ENCODE data around the gene PPP1R12B. TPM values are rescaled to one million over a fixed set of nuclear protein-coding genes. Genes with fewer than 3 reads are reported as not detected.

The PPP1R12B gene
- total RNA-seq, 1 donor from 2014 or later = 18.5 TPM

GRCh38 chr1:202593845-202594244 is 245.3 kb downstream of the PPP1R12B start:
- no peak overlapping the region for H3K27ac Mint-ChIP-seq (ENCODE audit: unreplicated experiment)
- no peak for DNase-seq (ENCODE audit: low read depth, low spot score)
- H3K9me3 Mint-ChIP-seq = no peaks in the 10 kb centered on the region
- H3K36me3 Mint-ChIP-seq (ENCODE audit: low read depth) = peaks cover 3% of the 10 kb centered on the region
- H3K4me1 Mint-ChIP-seq = peaks cover 12% of the 10 kb centered on the region
- no peak for TF ChIP-seq CTCF (conservative IDR thresholded peaks at IDR 0.05)
- H3K4me3 Mint-ChIP-seq = no peak overlapping the region
- no peaks in the 10 kb centered on the region for H3K27me3 Mint-ChIP-seq (ENCODE audit: low read depth)

GRCh38 chr1:202596638-202597037 is 248.1 kb downstream of the PPP1R12B start:
- TF ChIP-seq CTCF (conservative IDR thresholded peaks at IDR 0.05) = no peak
- Mint-ChIP-seq H3K9me3 (no peaks in the 10 kb centered on the region), H3K36me3 (ENCODE audit: low read depth) (peaks cover 3% of the 10 kb centered on the region), H3K4me3 (no peak overlapping the region), H3K27ac (ENCODE audit: unreplicated experiment) (no peak overlapping the region), H3K27me3 (ENCODE audit: low read depth) (no peaks in the 10 kb centered on the region), H3K4me1 (no peaks in the 10 kb centered on the region)
- no peak for DNase-seq (ENCODE audit: low read depth, low spot score)

- no peak for TF ChIP-seq CTCF (conservative IDR thresholded peaks at IDR 0.05)
- H3K27me3 Mint-ChIP-seq (ENCODE audit: low read depth) = no peaks in the 10 kb centered on the region
- H3K27ac Mint-ChIP-seq (ENCODE audit: unreplicated experiment) = no peak overlapping the region
- DNase-seq (ENCODE audit: low read depth, low spot score) = no peak
- H3K4me1 Mint-ChIP-seq = no peaks in the 10 kb centered on the region
- peaks cover 3% of the 10 kb centered on the region for H3K36me3 Mint-ChIP-seq (ENCODE audit: low read depth)
- H3K9me3 Mint-ChIP-seq = no peaks in the 10 kb centered on the region
- H3K4me3 Mint-ChIP-seq = no peak overlapping the region
Measured at GRCh38 chr1:202597090-202597761, 248.7 kb downstream of the PPP1R12B start.

- Mint-ChIP-seq H3K4me3 (no peak overlapping the region), H3K4me1 (no peaks in the 10 kb centered on the region), H3K9me3 (no peaks in the 10 kb centered on the region), H3K27ac (ENCODE audit: unreplicated experiment) (no peak overlapping the region), H3K36me3 (ENCODE audit: low read depth) (peaks cover 3% of the 10 kb centered on the region), H3K27me3 (ENCODE audit: low read depth) (no peaks in the 10 kb centered on the region)
- peak; percentile 36 for DNase-seq (ENCODE audit: low read depth, low spot score)
- TF ChIP-seq CTCF (conservative IDR thresholded peaks at IDR 0.05) = peak; percentile 78
Measured at GRCh38 chr1:202599669-202600431, 251.4 kb downstream of the PPP1R12B start.

- Mint-ChIP-seq H3K27ac (ENCODE audit: unreplicated experiment) (no peak overlapping the region), H3K27me3 (ENCODE audit: low read depth) (no peaks in the 10 kb centered on the region), H3K4me3 (no peak overlapping the region), H3K4me1 (no peaks in the 10 kb centered on the region), H3K9me3 (no peaks in the 10 kb centered on the region), H3K36me3 (ENCODE audit: low read depth) (peaks cover 2% of the 10 kb centered on the region)
- no peak for TF ChIP-seq CTCF (conservative IDR thresholded peaks at IDR 0.05)
- DNase-seq (ENCODE audit: low read depth, low spot score) = no peak
Measured at GRCh38 chr1:202600432-202601041, 252.0 kb downstream of the PPP1R12B start.
